ENCODE data around the gene FBXO7.

FBXO7 gene

GRCh38 chr22:32492111-32492510 is 17.5 kb downstream of the FBXO7 start:
- H3K27ac ChIP-seq (ENCODE audit: low read length): no peak overlapping the region
- H3K9ac ChIP-seq (ENCODE audit: low read length): no peak overlapping the region
- H3K4me1 ChIP-seq (ENCODE audit: control insufficient read depth, low read depth, low read length): no peaks in the 10 kb centered on the region
- H3K9me3 ChIP-seq (ENCODE audit: control insufficient read depth, low read depth, low read length): no peaks in the 10 kb centered on the region
- H3K36me3 ChIP-seq (ENCODE audit: control insufficient read depth, low read depth, low read length): peaks cover 36% of the 10 kb centered on the region
- H3K4me3 ChIP-seq (ENCODE audit: low read length): no peak overlapping the region
- H3K27me3 ChIP-seq (ENCODE audit: control insufficient read depth, insufficient read depth, low read length): no peaks in the 10 kb centered on the region

GRCh38 chr22:32493551-32493950 is 18.9 kb downstream of the FBXO7 start:
- H3K4me1 ChIP-seq (ENCODE audit: control insufficient read depth, low read depth, low read length): no peaks in the 10 kb centered on the region
- no peaks in the 10 kb centered on the region for H3K9me3 ChIP-seq (ENCODE audit: control insufficient read depth, low read depth, low read length)
- H3K4me3 ChIP-seq (ENCODE audit: low read length): no peak overlapping the region
- H3K27me3 ChIP-seq (ENCODE audit: control insufficient read depth, insufficient read depth, low read length): no peaks in the 10 kb centered on the region
- peaks cover 37% of the 10 kb centered on the region for H3K36me3 ChIP-seq (ENCODE audit: control insufficient read depth, low read depth, low read length)
- no peak overlapping the region for H3K9ac ChIP-seq (ENCODE audit: low read length)
- H3K27ac ChIP-seq (ENCODE audit: low read length): no peak overlapping the region

GRCh38 chr22:32494971-32495370 is 20.4 kb downstream of the FBXO7 start:
- Histone ChIP-seq H3K27me3 (ENCODE audit: control insufficient read depth, insufficient read depth, low read length) (no peaks in the 10 kb centered on the region), H3K9ac (ENCODE audit: low read length) (no peak overlapping the region), H3K27ac (ENCODE audit: low read length) (no peak overlapping the region), H3K4me1 (ENCODE audit: control insufficient read depth, low read depth, low read length) (no peaks in the 10 kb centered on the region), H3K9me3 (ENCODE audit: control insufficient read depth, low read depth, low read length) (no peaks in the 10 kb centered on the region), H3K36me3 (ENCODE audit: control insufficient read depth, low read depth, low read length) (peaks cover 37% of the 10 kb centered on the region), H3K4me3 (ENCODE audit: low read length) (no peak overlapping the region)

GRCh38 chr22:32499666-32500065 is 25.1 kb downstream of the FBXO7 start:
- Histone ChIP-seq H3K27me3 (ENCODE audit: control insufficient read depth, insufficient read depth, low read length) (no peaks in the 10 kb centered on the region), H3K4me1 (ENCODE audit: control insufficient read depth, low read depth, low read length) (peaks cover 5% of the 10 kb centered on the region), H3K9ac (ENCODE audit: low read length) (no peak overlapping the region), H3K4me3 (ENCODE audit: low read length) (no peak overlapping the region), H3K9me3 (ENCODE audit: control insufficient read depth, low read depth, low read length) (no peaks in the 10 kb centered on the region), H3K27ac (ENCODE audit: low read length) (no peak overlapping the region), H3K36me3 (ENCODE audit: control insufficient read depth, low read depth, low read length) (peaks cover 17% of the 10 kb centered on the region)

GRCh38 chr22:32501836-32502752 is 27.5 kb downstream of the FBXO7 start:
- H3K27ac ChIP-seq (ENCODE audit: low read length): no peak overlapping the region
- H3K9ac ChIP-seq (ENCODE audit: low read length): no peak overlapping the region
- H3K4me3 ChIP-seq (ENCODE audit: low read length): no peak overlapping the region
- no peaks in the 10 kb centered on the region for H3K27me3 ChIP-seq (ENCODE audit: control insufficient read depth, insufficient read depth, low read length)
- H3K36me3 ChIP-seq (ENCODE audit: control insufficient read depth, low read depth, low read length): peaks cover 9% of the 10 kb centered on the region
- no peaks in the 10 kb centered on the region for H3K9me3 ChIP-seq (ENCODE audit: control insufficient read depth, low read depth, low read length)
- peaks cover 5% of the 10 kb centered on the region for H3K4me1 ChIP-seq (ENCODE audit: control insufficient read depth, low read depth, low read length)

- no peak overlapping the region for H3K27ac ChIP-seq (ENCODE audit: low read length)
- H3K4me3 ChIP-seq (ENCODE audit: low read length): no peak overlapping the region
- no peaks in the 10 kb centered on the region for H3K27me3 ChIP-seq (ENCODE audit: control insufficient read depth, insufficient read depth, low read length)
These were observed 34.4 kb downstream of the FBXO7 start for GRCh38 chr22:32509045-32509444.

GRCh38 chr22:32511274-32511673 is 36.7 kb downstream of the FBXO7 start:
- Histone ChIP-seq H3K27ac (ENCODE audit: low read length) (no peak overlapping the region), H3K9ac (ENCODE audit: low read length) (no peak overlapping the region), H3K4me1 (ENCODE audit: control insufficient read depth, low read depth, low read length) (no peaks in the 10 kb centered on the region), H3K36me3 (ENCODE audit: control insufficient read depth, low read depth, low read length) (no peaks in the 10 kb centered on the region), H3K27me3 (ENCODE audit: control insufficient read depth, insufficient read depth, low read length) (no peaks in the 10 kb centered on the region), H3K9me3 (ENCODE audit: control insufficient read depth, low read depth, low read length) (no peaks in the 10 kb centered on the region), H3K4me3 (ENCODE audit: low read length) (no peak overlapping the region)

More at GRCh38 chr22:32509045-32509444, 34.4 kb downstream of the FBXO7 start:
- no peaks in the 10 kb centered on the region for H3K9me3 ChIP-seq (ENCODE audit: control insufficient read depth, low read depth, low read length)
- H3K36me3 ChIP-seq (ENCODE audit: control insufficient read depth, low read depth, low read length): no peaks in the 10 kb centered on the region
- H3K9ac ChIP-seq (ENCODE audit: low read length): no peak overlapping the region
- H3K4me1 ChIP-seq (ENCODE audit: control insufficient read depth, low read depth, low read length): no peaks in the 10 kb centered on the region

GRCh38 chr22:32511776-32512175 is 37.2 kb downstream of the FBXO7 start:
- Histone ChIP-seq H3K36me3 (ENCODE audit: control insufficient read depth, low read depth, low read length) (no peaks in the 10 kb centered on the region), H3K9me3 (ENCODE audit: control insufficient read depth, low read depth, low read length) (no peaks in the 10 kb centered on the region), H3K9ac (ENCODE audit: low read length) (no peak overlapping the region), H3K4me3 (ENCODE audit: low read length) (no peak overlapping the region), H3K27ac (ENCODE audit: low read length) (no peak overlapping the region), H3K27me3 (ENCODE audit: control insufficient read depth, insufficient read depth, low read length) (no peaks in the 10 kb centered on the region), H3K4me1 (ENCODE audit: control insufficient read depth, low read depth, low read length) (no peaks in the 10 kb centered on the region)

GRCh38 chr22:32512267-32512982 is 37.8 kb downstream of the FBXO7 start:
- H3K9me3 ChIP-seq (ENCODE audit: control insufficient read depth, low read depth, low read length): no peaks in the 10 kb centered on the region
- H3K27me3 ChIP-seq (ENCODE audit: control insufficient read depth, insufficient read depth, low read length): no peaks in the 10 kb centered on the region
- no peaks in the 10 kb centered on the region for H3K4me1 ChIP-seq (ENCODE audit: control insufficient read depth, low read depth, low read length)
- no peak overlapping the region for H3K9ac ChIP-seq (ENCODE audit: low read length)
- no peak overlapping the region for H3K4me3 ChIP-seq (ENCODE audit: low read length)
- H3K36me3 ChIP-seq (ENCODE audit: control insufficient read depth, low read depth, low read length): no peaks in the 10 kb centered on the region
- no peak overlapping the region for H3K27ac ChIP-seq (ENCODE audit: low read length)

- Histone ChIP-seq H3K36me3 (ENCODE audit: control insufficient read depth, low read depth, low read length) (no peaks in the 10 kb centered on the region), H3K27ac (ENCODE audit: low read length) (no peak overlapping the region), H3K9ac (ENCODE audit: low read length) (no peak overlapping the region), H3K4me3 (ENCODE audit: low read length) (no peak overlapping the region), H3K27me3 (ENCODE audit: control insufficient read depth, insufficient read depth, low read length) (no peaks in the 10 kb centered on the region), H3K4me1 (ENCODE audit: control insufficient read depth, low read depth, low read length) (no peaks in the 10 kb centered on the region), H3K9me3 (ENCODE audit: control insufficient read depth, low read depth, low read length) (no peaks in the 10 kb centered on the region)
These were observed 40.5 kb downstream of the FBXO7 start for GRCh38 chr22:32515084-32515483.

GRCh38 chr22:32517488-32517887 is 42.9 kb downstream of the FBXO7 start:
- Histone ChIP-seq H3K36me3 (ENCODE audit: control insufficient read depth, low read depth, low read length) (no peaks in the 10 kb centered on the region), H3K9me3 (ENCODE audit: control insufficient read depth, low read depth, low read length) (no peaks in the 10 kb centered on the region), H3K27ac (ENCODE audit: low read length) (no peak overlapping the region), H3K9ac (ENCODE audit: low read length) (no peak overlapping the region), H3K4me1 (ENCODE audit: control insufficient read depth, low read depth, low read length) (no peaks in the 10 kb centered on the region), H3K4me3 (ENCODE audit: low read length) (no peak overlapping the region), H3K27me3 (ENCODE audit: control insufficient read depth, insufficient read depth, low read length) (no peaks in the 10 kb centered on the region)

Measured in iPS-18a (cell line).